ENCODE data around the gene TPRN.

GRCh38 chr9:137237759-137238726 is 37.5 kb upstream of the TPRN start:
- TF ChIP-seq, protein P1, sequence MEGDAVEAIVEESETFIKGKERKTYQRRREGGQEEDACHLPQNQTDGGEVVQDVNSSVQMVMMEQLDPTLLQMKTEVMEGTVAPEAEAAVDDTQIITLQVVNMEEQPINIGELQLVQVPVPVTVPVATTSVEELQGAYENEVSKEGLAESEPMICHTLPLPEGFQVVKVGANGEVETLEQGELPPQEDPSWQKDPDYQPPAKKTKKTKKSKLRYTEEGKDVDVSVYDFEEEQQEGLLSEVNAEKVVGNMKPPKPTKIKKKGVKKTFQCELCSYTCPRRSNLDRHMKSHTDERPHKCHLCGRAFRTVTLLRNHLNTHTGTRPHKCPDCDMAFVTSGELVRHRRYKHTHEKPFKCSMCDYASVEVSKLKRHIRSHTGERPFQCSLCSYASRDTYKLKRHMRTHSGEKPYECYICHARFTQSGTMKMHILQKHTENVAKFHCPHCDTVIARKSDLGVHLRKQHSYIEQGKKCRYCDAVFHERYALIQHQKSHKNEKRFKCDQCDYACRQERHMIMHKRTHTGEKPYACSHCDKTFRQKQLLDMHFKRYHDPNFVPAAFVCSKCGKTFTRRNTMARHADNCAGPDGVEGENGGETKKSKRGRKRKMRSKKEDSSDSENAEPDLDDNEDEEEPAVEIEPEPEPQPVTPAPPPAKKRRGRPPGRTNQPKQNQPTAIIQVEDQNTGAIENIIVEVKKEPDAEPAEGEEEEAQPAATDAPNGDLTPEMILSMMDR (IDR thresholded peaks at IDR 0.05; ENCODE audit: poor library complexity, severe bottlenecking) = no peak
- no peak for TF ChIP-seq EZH2 (IDR thresholded peaks at IDR 0.05; ENCODE audit: borderline replicate concordance, insufficient read depth, low read length, poor library complexity, severe bottlenecking)
